Measurements from ENCODE around the gene PCYT1A. TPM values are rescaled to one million over a fixed set of nuclear protein-coding genes. Genes with fewer than 3 reads are reported as not detected.

PCYT1A gene
- polyA plus RNA-seq, 3 donors: 24.3 to 99.6 (median 31.6) TPM

DNA sequence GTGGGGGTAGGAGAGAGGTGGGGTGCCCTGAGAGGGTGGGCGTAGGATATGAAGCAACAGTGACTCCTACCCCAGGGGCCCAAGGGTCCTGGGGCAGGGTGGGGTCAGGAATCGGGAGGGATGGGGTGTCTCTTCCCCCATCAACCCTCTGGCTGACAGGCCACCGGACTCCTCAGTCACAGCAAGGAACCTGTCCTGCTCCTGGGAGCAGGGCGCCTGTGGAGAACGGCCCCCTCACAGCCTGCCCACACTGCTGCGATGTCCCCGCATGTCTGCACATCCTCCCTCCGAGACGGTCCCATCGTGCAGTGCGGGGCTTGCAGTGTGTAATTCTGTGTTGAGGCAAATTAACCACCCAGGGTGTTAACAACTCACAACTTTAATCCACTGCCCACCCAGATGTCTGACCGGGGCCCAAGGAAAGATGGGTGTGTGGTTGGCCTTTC is 48.0 kb upstream of the PCYT1A start:
- Histone ChIP-seq H3K36me3 (replicated peaks in 1 of 2; ENCODE audit: control insufficient read depth in 1 of 2, insufficient read depth in 2 of 2, low read length in 2 of 2) (no peaks in the 10 kb centered on the region), H3K4me3 (replicated peaks in 1 of 3; ENCODE audit: low read depth in 2 of 3, low read length in 3 of 3) (no peak overlapping the region), H3K27me3 (ENCODE audit: control insufficient read depth in 2 of 2, insufficient read depth in 2 of 2, low read length in 2 of 2) (no peaks in the 10 kb centered on the region), H3K79me2 (ENCODE audit: insufficient read depth, low read length) (no peaks in the 10 kb centered on the region), H2AFZ (ENCODE audit: insufficient read depth, low read depth, low read length, poor library complexity, severe bottlenecking) (no peak overlapping the region), H4K20me1 (ENCODE audit: insufficient read depth, low read length) (no peaks in the 10 kb centered on the region), H3K4me1 (ENCODE audit: control insufficient read depth in 1 of 2, insufficient read depth in 2 of 2, low read length in 2 of 2) (peaks cover 29 to 31% of the 10 kb centered on the region in 2 donors), H3K27ac (ENCODE audit: low read depth in 1 of 2, low read length in 2 of 2) (no peak overlapping the region), H3K9me3 (replicated peaks in 1 of 2; ENCODE audit: control insufficient read depth in 1 of 2, insufficient read depth in 1 of 2, low read length in 2 of 2) (no peaks in the 10 kb centered on the region), H3K9ac (ENCODE audit: insufficient read depth, low read length, poor library complexity, severe bottlenecking) (no peak overlapping the region), H3K4me2 (replicated peaks; ENCODE audit: extremely low read depth, low read length, poor library complexity, severe bottlenecking) (no peak overlapping the region)
- Mint-ChIP-seq H3K4me1 (peaks cover 30% of the 10 kb centered on the region), H3K27ac (peak overlapping the region in 1 of 7 donors; percentile 28), H3K36me3 (no peaks in the 10 kb centered on the region), H3K9me3 (peaks cover 0 to 2% (median 0%) of the 10 kb centered on the region in 7 donors), H3K4me3 (no peak overlapping the region), H3K27me3 (ENCODE audit: low read depth in 3 of 3) (peaks cover 4 to 10% (median 6%) of the 10 kb centered on the region in 3 donors)
- intact Hi-C loops (cut with micrococcal nuclease): no loop called here
- TF ChIP-seq, protein P1, sequence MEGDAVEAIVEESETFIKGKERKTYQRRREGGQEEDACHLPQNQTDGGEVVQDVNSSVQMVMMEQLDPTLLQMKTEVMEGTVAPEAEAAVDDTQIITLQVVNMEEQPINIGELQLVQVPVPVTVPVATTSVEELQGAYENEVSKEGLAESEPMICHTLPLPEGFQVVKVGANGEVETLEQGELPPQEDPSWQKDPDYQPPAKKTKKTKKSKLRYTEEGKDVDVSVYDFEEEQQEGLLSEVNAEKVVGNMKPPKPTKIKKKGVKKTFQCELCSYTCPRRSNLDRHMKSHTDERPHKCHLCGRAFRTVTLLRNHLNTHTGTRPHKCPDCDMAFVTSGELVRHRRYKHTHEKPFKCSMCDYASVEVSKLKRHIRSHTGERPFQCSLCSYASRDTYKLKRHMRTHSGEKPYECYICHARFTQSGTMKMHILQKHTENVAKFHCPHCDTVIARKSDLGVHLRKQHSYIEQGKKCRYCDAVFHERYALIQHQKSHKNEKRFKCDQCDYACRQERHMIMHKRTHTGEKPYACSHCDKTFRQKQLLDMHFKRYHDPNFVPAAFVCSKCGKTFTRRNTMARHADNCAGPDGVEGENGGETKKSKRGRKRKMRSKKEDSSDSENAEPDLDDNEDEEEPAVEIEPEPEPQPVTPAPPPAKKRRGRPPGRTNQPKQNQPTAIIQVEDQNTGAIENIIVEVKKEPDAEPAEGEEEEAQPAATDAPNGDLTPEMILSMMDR (IDR thresholded peaks at IDR 0.05): no peak
- 94% methylated on average over 2 of the region's 12 CpGs for WGBS (ENCODE audit: insufficient coverage)
- DNase-seq: no peak

DNA sequence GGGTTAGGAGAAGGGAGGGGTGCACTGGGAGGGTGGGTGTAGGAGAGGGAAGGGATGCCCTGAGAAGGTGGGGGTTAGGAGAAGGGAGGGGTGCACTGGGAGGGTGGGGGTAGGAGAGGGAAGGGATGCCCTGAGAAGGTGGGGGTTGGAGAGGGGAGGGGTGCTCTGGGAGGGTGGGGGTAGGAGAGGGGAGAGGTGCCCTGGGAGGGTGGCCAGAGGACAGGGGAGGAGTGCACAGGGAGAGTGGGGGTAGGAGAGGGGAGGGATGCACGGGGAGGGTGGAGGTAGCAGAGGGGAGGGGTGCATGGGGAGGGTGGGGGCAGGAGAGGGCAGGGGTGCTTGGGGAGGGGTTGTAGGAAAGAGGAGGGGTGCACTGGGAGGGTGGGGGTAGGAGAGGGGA is 47.5 kb upstream of the PCYT1A start:
- Mint-ChIP-seq H3K27ac (no peak overlapping the region), H3K4me3 (no peak overlapping the region), H3K27me3 (ENCODE audit: low read depth in 3 of 3) (peaks cover 4 to 10% (median 7%) of the 10 kb centered on the region in 3 donors), H3K36me3 (no peaks in the 10 kb centered on the region), H3K9me3 (peaks cover 0 to 2% (median 0%) of the 10 kb centered on the region in 7 donors), H3K4me1 (peaks cover 25% of the 10 kb centered on the region)
- H3K27ac ChIP-seq (ENCODE audit: low read depth in 1 of 2, low read length in 2 of 2): no peak overlapping the region
- no peak overlapping the region for H3K9ac ChIP-seq (ENCODE audit: insufficient read depth, low read length, poor library complexity, severe bottlenecking)
- DNase-seq: no peak
- TF ChIP-seq, protein P1 (IDR thresholded peaks at IDR 0.05): no peak
- H3K9me3 ChIP-seq (replicated peaks in 1 of 2; ENCODE audit: control insufficient read depth in 1 of 2, insufficient read depth in 1 of 2, low read length in 2 of 2): no peaks in the 10 kb centered on the region
- H3K27me3 ChIP-seq (ENCODE audit: control insufficient read depth in 2 of 2, insufficient read depth in 2 of 2, low read length in 2 of 2): no peaks in the 10 kb centered on the region
- intact Hi-C loops (cut with micrococcal nuclease): no loop called here
- no peaks in the 10 kb centered on the region for H4K20me1 ChIP-seq (ENCODE audit: insufficient read depth, low read length)
- H3K36me3 ChIP-seq (replicated peaks in 1 of 2; ENCODE audit: control insufficient read depth in 1 of 2, insufficient read depth in 2 of 2, low read length in 2 of 2): no peaks in the 10 kb centered on the region
- no peaks in the 10 kb centered on the region for H3K79me2 ChIP-seq (ENCODE audit: insufficient read depth, low read length)
- no peak overlapping the region for H2AFZ ChIP-seq (ENCODE audit: insufficient read depth, low read depth, low read length, poor library complexity, severe bottlenecking)
- H3K4me2 ChIP-seq (replicated peaks; ENCODE audit: extremely low read depth, low read length, poor library complexity, severe bottlenecking): no peak overlapping the region
- H3K4me1 ChIP-seq (ENCODE audit: control insufficient read depth in 1 of 2, insufficient read depth in 2 of 2, low read length in 2 of 2): peaks cover 24 to 26% of the 10 kb centered on the region in 2 donors
- WGBS (ENCODE audit: insufficient coverage): 80% methylated on average over 1 of the region's 1 CpG
- H3K4me3 ChIP-seq (replicated peaks in 1 of 3; ENCODE audit: low read depth in 2 of 3, low read length in 3 of 3): no peak overlapping the region

Measured in CD14-positive monocyte (primary cell).